OCI-LY7 (cell line): ENCODE measurements around the gene RITA1. TPM values are rescaled to one million over a fixed set of nuclear protein-coding genes. Genes with fewer than 3 reads are reported as not detected.

Experiments
- BruUV-seq: library from RNA; stranded (reverse); fragments of 400-500 nt; replicated peaks from 2 replicates; lab custom pipeline; 2021; lab: Mats Ljungman, UMichigan
- CTCF ChIA-PET: fragments of 300-600 bp; sonication (Branson Sonifier 250); formaldehyde crosslinking; loops from one replicate; lab custom pipeline; 2022; ENCODE audit warnings: antibody characterized with exemption; ENCODE audit not compliant: unreplicated experiment; lab: Charles Lee
- POLR2A ChIA-PET: fragments of 300-600 bp; sonication (Branson Sonifier 250); formaldehyde crosslinking; loops from one replicate; lab custom pipeline; 2022; ENCODE audit warnings: antibody characterized with exemption; lab: Charles Lee
- DNase-seq: peaks from one replicate; pipeline ENCODE4 v3.0.0-alpha.2; 2015; ENCODE audit warnings: low spot score
- H2AFZ ChIP-seq: fragments of 200-600 bp; sonication (generic), shearing (Covaris generic); 2 replicates; pipeline ENCODE4 v1.6.1; 2014; ENCODE audit warnings: mild to moderate bottlenecking, antibody characterized with exemption, low read length, moderate library complexity
- H3K27ac ChIP-seq: fragments of 200-600 bp; sonication (generic); 2 replicates; pipeline ENCODE4 v1.5.1; 2014; ENCODE audit warnings: mixed run types, low read depth, mild to moderate bottlenecking, moderate library complexity, low read length, inconsistent platforms; ENCODE audit not compliant: poor library complexity, severe bottlenecking
- H3K36me3 ChIP-seq: fragments of 200-600 bp; sonication (generic); 2 replicates; pipeline ENCODE4 v1.6.1; 2014; ENCODE audit warnings: mild to moderate bottlenecking, antibody characterized with exemption, low read length, moderate library complexity, mixed read lengths; ENCODE audit not compliant: insufficient read depth
- H3K4me1 ChIP-seq: fragments of 200-600 bp; sonication (generic); 2 replicates; pipeline ENCODE4 v1.5.1; 2014; ENCODE audit warnings: mild to moderate bottlenecking, low read length; ENCODE audit not compliant: insufficient read depth, poor library complexity, severe bottlenecking
- H3K4me2 ChIP-seq: fragments of 200-600 bp; sonication (generic); 2 replicates; pipeline ENCODE4 v1.6.1; 2014; ENCODE audit warnings: mild to moderate bottlenecking, low read length
- H3K4me3 ChIP-seq: fragments of 200-600 bp; sonication (generic); 2 replicates; pipeline ENCODE4 v1.5.1; 2014; ENCODE audit warnings: mild to moderate bottlenecking, low read depth, low read length; ENCODE audit not compliant: poor library complexity, severe bottlenecking
- H3K79me2 ChIP-seq: fragments of 200-600 bp; sonication (generic); 2 replicates; pipeline ENCODE4 v1.6.1; 2016; ENCODE audit warnings: low read depth, mild to moderate bottlenecking, low read length, moderate library complexity, mixed read lengths; ENCODE audit not compliant: insufficient read depth
- H3K9me2 ChIP-seq: fragments of 200-600 bp; sonication (generic); 2 replicates; pipeline ENCODE4 v1.6.1; 2016; ENCODE audit warnings: mild to moderate bottlenecking, low read length, mixed read lengths; ENCODE audit not compliant: insufficient read depth
- H3K9me3 ChIP-seq: fragments of 200-600 bp; sonication (generic); 2 replicates; pipeline ENCODE4 v1.6.1; 2014; ENCODE audit warnings: mild to moderate bottlenecking, mixed run types, low read length, mixed read lengths
- H4K20me1 ChIP-seq: fragments of 200-600 bp; sonication (generic); 2 replicates; pipeline ENCODE4 v1.6.1; 2014; ENCODE audit warnings: mild to moderate bottlenecking, antibody characterized with exemption, low read length, moderate library complexity, mixed read lengths; ENCODE audit not compliant: insufficient read depth
- CTCF ChIP-seq: fragments of 200-600 bp; sonication (generic); conservative IDR thresholded peaks from 2 replicates; pipeline ENCODE4 v1.5.1; 2014; ENCODE audit warnings: mild to moderate bottlenecking, antibody characterized with exemption, low read length, moderate library complexity, mixed read lengths
- EZH2phosphoT487 ChIP-seq: fragments of 200-600 bp; sonication (generic); IDR thresholded peaks from 2 replicates; pipeline ENCODE4 v1.6.1; 2018; ENCODE audit warnings: low read depth, borderline replicate concordance, mild to moderate bottlenecking, mixed run types, antibody characterized with exemption, low read length, moderate library complexity, mixed read lengths
- intact Hi-C: fragments of 100-400 bp; cut with micrococcal nuclease; formaldehyde crosslinking; loops from one replicate; pipeline ENCODE4 v1.10.0; 2022; ENCODE audit not compliant: unreplicated experiment
- total RNA-seq, 2 experiments: library from RNA; depleted of rRNA in 1 of 2; stranded (reverse); fragments of >200 nt in 1 of 2; shearing (Covaris generic) in 1 of 2; gene quantifications; 2 replicates each; pipeline ENCODE4 v1.2.3, GENCODE V29; 2014 to 2022

RITA1 gene
- total RNA-seq, 2 experiments from 2014 or later: 68.6 to 90.8 TPM

GRCh38 chr12:113162102-113163029, 23.2 kb upstream of the RITA1 start:
- peak; percentile 56 for DNase-seq
- no peak for TF ChIP-seq CTCF
- peak overlapping the region; percentile 89 for H3K4me2 ChIP-seq
- BruUV-seq: no TSS peak
- ChIA-PET CTCF (interaction anchor here (0.6 to 1.7 kb wide), 4 partner anchors 9 to 59 kb away, joined by 3 to 10 read pairs (median 7); no protein-coding TSS in a partner anchor), POLR2A (interaction anchor here (0.5 to 4.7 kb wide), 15 partner anchors 10 to 235 kb away, joined by 3 to 46 read pairs (median 4); no protein-coding TSS in a partner anchor)
- no peaks in the 10 kb centered on the region for H4K20me1 ChIP-seq
- H3K9me3 ChIP-seq: no peaks in the 10 kb centered on the region
- H3K27ac ChIP-seq: peak overlapping the region; percentile 77
- H3K79me2 ChIP-seq: peaks cover 12% of the 10 kb centered on the region; the same call in 1 of the 2 replicates
- H3K4me3 ChIP-seq: peak overlapping the region; percentile 48
- peaks cover 43% of the 10 kb centered on the region for H3K4me1 ChIP-seq
- intact Hi-C loops: no loop called here
- no peak overlapping the region for H2AFZ ChIP-seq
- H3K9me2 ChIP-seq: no peaks in the 10 kb centered on the region
- peaks cover 92% of the 10 kb centered on the region for H3K36me3 ChIP-seq

GRCh38 chr12:113163030-113163360, 22.5 kb upstream of the RITA1 start:
- TF ChIP-seq EZH2phosphoT487 (no peak), CTCF (no peak)
- ChIA-PET CTCF (no interaction called here), POLR2A (interaction anchor here (0.5 to 4.7 kb wide), 4 partner anchors 9 to 125 kb away, joined by 4 to 46 read pairs (median 4); no protein-coding TSS in a partner anchor)
- no TSS peak for BruUV-seq
- peaks cover 12% of the 10 kb centered on the region; the same call in 1 of the 2 replicates for H3K79me2 ChIP-seq
- no peak overlapping the region; the same call in 1 of the 2 replicates for H3K4me2 ChIP-seq
- no peaks in the 10 kb centered on the region for H3K9me2 ChIP-seq
- H2AFZ ChIP-seq: no peak overlapping the region
- intact Hi-C loops: no loop called here
- H3K9me3 ChIP-seq: no peaks in the 10 kb centered on the region
- no peak for DNase-seq
- H3K4me3 ChIP-seq: no peak overlapping the region
- peak overlapping the region; percentile 77 for H3K27ac ChIP-seq
- H3K36me3 ChIP-seq: peaks cover 92% of the 10 kb centered on the region
- no peaks in the 10 kb centered on the region for H4K20me1 ChIP-seq
- peaks cover 37% of the 10 kb centered on the region for H3K4me1 ChIP-seq
